ENCODE measurements around the gene NEU4.
A peak's percentile ranks its signal among the peaks of the same experiment; 100 is the strongest.

The NEU4 gene

GRCh38 chr2:241851325-241852115 lies 42.5 kb downstream of the NEU4 start:
- DNase-seq (ENCODE audit: low read depth in 4 of 4, low spot score in 1 of 4) = no peak

DNA sequence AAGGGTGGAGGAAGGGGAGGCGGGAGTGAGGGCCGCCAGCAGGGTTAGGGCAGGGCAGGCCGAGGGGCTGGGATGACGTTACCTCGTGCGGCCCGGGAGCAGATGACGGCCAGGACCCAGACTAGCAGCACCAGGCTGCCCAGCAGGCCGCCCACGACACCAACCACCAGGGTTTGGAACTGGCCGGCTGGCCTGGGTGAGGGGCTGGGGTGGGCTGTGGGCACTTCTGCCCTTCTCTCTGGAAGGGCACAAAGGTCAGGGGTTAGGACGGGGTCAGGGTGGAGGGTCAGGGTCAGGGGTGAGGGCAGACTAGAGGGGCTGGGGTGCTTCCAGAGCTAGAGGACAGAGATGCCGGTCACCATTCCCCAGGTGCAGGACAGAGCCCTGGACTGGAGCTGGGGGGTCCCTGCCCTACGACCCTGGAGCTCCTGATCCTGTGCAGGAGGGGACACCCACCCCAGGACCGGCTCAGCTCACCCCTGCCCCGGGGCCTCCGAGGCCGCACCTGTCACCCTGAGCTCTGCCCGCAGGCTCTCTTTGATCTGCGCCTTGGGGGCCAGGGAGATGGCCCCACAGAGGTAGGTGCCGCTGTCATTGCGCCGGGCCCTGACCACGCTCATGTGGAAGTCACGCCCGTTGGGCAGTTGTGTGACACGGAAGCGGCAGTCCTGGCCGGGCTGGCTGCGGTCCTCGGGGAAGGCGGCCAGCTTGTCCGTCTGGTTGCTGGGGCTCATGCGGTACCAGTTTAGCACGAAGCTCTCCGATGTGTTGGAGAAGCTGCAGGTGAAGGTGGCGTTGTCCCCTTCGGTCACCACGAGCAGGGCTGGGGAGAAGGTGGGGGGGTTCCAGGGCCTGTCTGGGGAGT lies 43.4 kb downstream of the NEU4 start:
- DNase-seq (ENCODE audit: low read depth in 4 of 4, low spot score in 1 of 4) = no peak

- DNase-seq (ENCODE audit: low read depth in 4 of 4, low spot score in 1 of 4) = no peak
These were observed 44.1 kb downstream of the NEU4 start for GRCh38 chr2:241852981-241853631.

DNA sequence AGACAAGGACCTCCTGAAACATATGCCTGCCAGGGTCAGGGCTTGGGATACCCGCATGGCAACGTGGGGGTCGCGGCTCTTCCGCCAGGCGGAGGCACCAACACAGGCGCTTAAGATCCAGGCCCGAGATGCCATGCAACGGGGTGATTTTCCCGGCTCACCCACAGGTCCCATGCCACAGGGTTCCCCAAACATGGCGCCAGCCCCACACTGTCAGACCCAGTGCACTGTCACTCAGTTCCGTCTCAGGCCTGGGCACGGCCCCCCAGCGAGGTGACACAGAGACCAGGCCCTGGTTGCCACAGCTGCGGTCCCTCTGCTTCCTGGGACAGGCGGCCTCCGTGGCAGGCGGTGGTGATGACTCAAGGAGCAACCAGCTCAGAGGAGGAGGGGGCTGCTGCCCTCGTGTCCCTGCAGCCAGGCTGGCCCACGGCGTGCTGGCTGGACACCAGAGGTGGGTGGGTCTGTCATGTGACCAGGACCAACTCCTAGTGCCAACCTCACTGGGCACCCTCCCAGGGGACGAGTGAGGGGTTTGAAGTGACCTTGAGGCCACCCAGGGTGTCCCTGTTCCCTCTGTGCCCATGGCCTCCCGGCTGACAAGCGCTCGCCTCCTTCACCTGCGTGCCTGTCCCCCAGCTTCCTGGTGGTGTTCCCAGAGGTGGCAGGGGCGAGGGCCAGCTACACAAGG lies 44.8 kb downstream of the NEU4 start:
- no peak for DNase-seq (ENCODE audit: low read depth in 4 of 4, low spot score in 1 of 4)

GRCh38 chr2:241854342-241855244 lies 45.6 kb downstream of the NEU4 start:
- no peak for DNase-seq (ENCODE audit: low read depth in 4 of 4, low spot score in 1 of 4)

GRCh38 chr2:241855245-241855887 lies 46.4 kb downstream of the NEU4 start:
- DNase-seq (ENCODE audit: low read depth in 4 of 4, low spot score in 1 of 4) = no peak

DNA sequence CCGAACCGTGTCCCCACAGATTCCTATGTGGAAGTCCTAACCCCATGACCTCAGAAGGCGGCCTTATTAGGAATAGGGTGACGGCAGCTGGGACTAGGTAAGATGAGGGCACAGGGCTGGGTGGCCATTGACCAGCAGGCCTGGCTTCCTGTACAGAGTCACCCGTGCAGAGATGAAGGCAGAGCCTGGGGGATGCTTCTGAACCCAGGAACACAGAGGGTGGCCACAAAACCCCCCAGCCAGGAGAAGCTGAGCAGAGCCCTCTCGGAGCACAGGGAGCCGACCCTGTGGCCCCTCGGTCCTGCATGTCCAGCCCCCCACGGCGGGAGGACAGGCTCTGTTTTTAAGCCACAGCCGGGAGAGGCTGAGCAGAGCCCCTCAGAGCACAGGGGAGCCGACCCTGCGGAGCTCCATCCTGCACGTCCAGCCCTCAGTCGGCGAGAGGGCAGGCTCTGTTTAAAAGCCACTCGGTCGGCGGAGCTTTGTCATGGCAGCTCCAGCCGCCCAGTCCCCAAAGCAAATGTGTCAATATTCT lies 47.0 kb downstream of the NEU4 start:
- DNase-seq (ENCODE audit: low read depth in 4 of 4, low spot score in 1 of 4) = no peak

GRCh38 chr2:241857041-241857541 lies 48.1 kb downstream of the NEU4 start:
- no peak for DNase-seq (ENCODE audit: low read depth in 4 of 4, low spot score in 1 of 4)

DNA sequence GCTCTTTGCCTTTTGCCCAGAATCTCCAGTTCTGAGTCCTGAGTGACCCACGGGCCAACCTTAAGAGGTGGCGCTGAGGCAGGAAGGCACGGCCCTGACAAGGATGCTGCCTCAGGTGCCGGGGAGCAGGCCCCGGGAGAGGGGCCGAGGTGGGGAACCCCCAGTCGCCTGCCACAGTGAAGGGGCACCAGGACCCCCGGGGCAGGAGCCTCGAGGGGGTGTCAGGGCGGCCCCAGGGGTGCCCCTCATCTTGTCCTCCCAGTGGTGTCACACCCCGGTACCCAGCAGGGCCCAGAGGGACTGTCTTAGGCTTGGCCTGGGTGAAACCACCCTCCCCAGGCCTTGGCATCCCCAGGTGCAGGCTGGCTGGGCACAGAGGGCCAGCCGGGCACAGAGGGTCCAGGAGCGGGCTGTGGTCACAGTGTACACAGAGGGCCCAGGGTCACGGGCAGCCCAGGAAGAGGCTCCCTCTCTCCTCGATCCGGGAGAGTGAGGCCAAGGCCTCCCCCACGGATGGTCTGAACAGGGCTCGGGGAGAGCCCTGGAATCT lies 48.7 kb downstream of the NEU4 start:
- DNase-seq (ENCODE audit: low read depth in 4 of 4, low spot score in 1 of 4) = no peak

- DNase-seq (ENCODE audit: low read depth in 4 of 4, low spot score in 1 of 4) = peak in 3 of 4 experiments; percentile 43 to 78 (median 58)
These were observed 49.4 kb downstream of the NEU4 start, which contains the start of gene PDCD1 for GRCh38 chr2:241858206-241859016. PDCD1 (minus strand) TSS chr2:241858894; CDS start chr2:241858838, 56 bp downstream.

DNA sequence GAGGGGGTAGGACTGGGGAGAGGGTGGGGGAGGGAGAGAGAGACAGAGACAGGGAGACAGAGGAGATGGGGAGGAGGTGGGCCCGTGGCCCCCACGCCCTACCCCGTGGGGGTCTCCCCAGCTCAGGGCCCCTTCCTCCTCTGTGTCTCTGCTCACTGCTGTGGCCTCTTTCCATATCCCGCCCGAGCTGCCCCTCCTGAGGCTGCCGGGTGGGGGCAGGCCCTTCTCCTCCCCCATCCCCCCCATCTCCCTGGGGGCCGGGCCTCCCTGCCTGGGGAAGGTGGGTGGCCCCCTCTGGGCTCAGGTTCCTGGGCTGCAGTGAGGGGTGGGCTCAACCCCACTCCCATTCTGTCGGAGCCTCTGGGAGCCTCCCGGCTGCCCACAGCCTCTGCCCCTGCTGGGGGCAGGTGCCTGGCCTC lies 50.0 kb downstream of the NEU4 start:
- no peak for DNase-seq (ENCODE audit: low read depth in 4 of 4, low spot score in 1 of 4)

DNA sequence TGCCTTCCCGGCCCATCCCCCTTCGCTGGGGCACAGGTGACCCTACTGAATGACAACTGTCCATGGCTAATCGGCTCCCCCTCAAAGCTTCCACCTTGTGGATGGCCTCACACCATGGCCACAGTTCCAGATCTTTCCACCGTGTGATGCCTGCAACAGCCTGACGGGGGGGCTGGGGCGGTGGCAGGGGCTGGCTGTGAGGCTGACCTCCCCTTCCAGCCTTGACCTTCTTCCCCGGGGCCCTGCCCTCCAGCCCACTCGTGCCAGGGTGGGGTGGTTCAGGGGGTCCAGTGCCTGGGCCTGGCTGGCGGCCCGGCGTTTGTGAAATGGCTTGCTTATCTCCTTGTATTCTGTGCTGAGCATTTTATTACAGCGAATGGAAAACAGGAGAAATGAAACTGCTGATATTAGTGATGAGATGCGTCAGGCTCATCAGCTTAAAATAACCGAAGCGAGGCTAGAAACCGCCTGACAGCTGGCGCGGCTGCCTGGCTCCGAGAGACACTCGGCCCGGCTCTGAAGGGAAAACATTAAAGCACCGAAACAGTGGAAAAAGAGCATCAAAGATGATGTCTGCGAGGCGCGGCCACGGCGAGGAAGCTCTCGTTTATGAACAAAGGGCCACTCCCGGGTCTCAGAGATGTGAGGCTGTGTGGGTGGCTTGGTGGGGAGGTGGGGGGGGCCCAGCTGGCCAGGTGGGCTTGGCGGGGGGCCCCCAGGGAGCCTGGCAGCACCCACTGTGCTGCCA lies 50.6 kb downstream of the NEU4 start:
- peak in 2 of 4 experiments; percentile 59 to 71 for DNase-seq (ENCODE audit: low read depth in 4 of 4, low spot score in 1 of 4)

GRCh38 chr2:241860184-241861078 lies 51.4 kb downstream of the NEU4 start:
- DNase-seq (ENCODE audit: low read depth in 4 of 4, low spot score in 1 of 4) = no peak

DNA sequence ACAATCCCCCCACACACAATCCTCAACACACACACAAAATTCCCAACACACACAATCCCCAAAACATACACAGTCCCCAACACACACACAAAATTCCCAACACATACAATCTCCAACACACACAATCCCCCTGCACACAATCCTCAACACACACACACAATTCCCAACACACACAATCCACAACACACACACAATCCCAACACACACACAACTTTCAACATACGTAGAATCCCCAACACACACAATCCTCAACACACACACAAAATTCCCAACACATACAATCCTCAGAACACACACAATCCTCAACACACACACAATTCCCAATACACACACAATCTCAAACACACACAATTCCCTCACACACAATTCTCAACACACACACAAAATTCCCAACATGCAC lies 52.3 kb downstream of the NEU4 start:
- no peak for DNase-seq (ENCODE audit: low read depth in 4 of 4, low spot score in 1 of 4)

DNA sequence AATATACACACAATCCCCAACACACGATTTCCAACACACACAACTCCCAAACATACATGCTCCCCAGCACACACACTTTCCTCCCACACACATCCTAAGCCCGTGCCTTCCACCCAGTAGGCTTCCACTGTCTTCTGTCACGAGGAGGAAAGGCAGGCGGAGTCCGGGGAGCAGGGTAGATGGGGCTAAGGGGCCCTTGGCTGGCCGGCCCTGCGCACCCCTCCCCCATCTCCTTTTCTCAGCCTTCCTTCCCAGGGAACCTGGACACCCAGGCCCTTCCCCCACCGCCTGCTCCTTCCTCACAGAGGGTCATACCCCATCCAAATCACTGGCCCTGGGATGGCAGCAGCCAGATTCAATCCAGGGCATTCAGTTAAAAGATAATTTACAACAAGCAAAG lies 53.1 kb downstream of the NEU4 start:
- DNase-seq (ENCODE audit: low read depth in 4 of 4, low spot score in 1 of 4) = no peak

All from stimulated activated CD4-positive, alpha-beta T cell treated with anti-CD3 and anti-CD28 coated beads, Interleukin-1b, Interleukin-23, amount 100 ng/mL, for 24 hours (primary cell).